Suppressor macrophage treated with lipopolysaccharide for 4 hours (primary cell): ENCODE data around the gene RHBDF1.
A peak's percentile ranks its signal among the peaks of the same experiment; 100 is the strongest.
"Not testable (repeated sequence)": the region's sequence is repeated elsewhere in the genome, so short reads cannot be mapped to it uniquely, and the experiment has no call there.

Experiments used
- DNase-seq: peaks from one replicate; pipeline ENCODE4 v3.0.0-alpha.2; 2020

Gene RHBDF1

GRCh38 chr16:56231-56927 is 16.1 kb downstream of the RHBDF1 start:
- DNase-seq = no peak

GRCh38 chr16:55571-56136 is 16.8 kb downstream of the RHBDF1 start:
- DNase-seq = no peak

DNA sequence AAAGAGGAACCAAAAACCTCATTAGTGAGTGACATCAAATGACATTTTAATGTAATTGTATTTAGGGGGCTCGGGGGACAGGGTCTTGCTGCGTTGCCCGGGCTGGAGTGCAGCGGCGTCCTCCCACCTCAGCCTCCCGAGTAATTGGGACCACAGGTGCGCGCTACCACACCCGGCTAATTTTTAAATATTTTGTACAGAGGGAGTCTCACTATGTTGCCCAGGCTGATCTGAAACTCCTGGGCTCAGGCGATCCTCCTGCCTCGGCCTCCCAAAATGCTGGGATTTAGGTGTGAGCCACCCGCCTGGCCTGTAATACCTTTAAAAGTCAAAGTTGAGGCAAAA is 18.2 kb downstream of the RHBDF1 start:
- no peak for DNase-seq

DNA sequence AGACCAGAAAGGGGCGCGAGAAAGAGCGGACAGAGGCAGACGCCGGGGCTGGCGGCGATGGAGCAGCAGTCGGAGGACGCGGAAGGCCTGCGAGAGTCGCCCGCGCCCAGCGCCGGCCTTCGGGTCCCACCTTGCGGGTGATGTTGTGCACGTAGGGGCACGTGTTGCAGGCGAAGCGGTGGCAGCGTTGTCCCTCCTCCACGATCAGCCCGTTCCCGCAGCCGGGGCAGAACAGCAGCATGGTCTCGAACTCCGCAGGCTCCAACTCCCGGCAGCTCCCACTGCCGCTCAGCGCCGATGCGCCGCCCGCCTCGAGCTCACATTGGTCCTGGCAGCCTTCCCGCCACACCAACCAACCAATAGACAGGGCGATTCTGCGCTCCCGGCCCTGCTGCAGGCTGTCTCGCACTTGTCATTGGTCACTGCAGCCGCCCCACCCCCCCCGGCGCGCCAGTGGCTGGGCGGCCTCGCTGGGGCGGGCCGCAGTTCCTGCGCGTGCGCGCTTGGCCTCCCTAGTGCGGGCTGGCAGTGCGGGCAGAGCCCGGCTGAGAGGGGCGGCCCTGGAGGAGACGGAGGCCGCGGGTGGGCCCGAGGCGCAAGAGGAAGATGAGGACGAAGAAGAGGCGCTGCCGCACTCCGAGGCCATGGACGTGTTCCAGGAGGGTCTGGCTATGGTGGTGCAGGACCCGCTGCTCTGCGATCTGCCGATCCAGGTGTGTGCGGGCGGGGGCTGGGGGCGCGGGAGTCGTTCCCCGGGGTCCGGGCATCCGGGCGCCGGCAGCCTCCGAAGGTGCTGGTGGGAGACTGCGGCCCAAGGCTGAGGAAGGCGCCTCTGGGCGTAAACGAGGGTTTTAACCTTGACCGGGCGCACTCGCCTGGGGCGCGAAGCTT is 18.8 kb downstream of the RHBDF1 start, which contains the start of the genes POLR3K and SNRNP25:
TSS of gene POLR3K (minus strand) at position 263 of the 891 bp plus-strand sequence. CDS start at position 241, 22 bp downstream.
TSS of gene SNRNP25 (plus strand) at position 483 of the 891 bp plus-strand sequence. CDS start at position 672, 189 bp downstream.
- peak; percentile 99 for DNase-seq

DNA sequence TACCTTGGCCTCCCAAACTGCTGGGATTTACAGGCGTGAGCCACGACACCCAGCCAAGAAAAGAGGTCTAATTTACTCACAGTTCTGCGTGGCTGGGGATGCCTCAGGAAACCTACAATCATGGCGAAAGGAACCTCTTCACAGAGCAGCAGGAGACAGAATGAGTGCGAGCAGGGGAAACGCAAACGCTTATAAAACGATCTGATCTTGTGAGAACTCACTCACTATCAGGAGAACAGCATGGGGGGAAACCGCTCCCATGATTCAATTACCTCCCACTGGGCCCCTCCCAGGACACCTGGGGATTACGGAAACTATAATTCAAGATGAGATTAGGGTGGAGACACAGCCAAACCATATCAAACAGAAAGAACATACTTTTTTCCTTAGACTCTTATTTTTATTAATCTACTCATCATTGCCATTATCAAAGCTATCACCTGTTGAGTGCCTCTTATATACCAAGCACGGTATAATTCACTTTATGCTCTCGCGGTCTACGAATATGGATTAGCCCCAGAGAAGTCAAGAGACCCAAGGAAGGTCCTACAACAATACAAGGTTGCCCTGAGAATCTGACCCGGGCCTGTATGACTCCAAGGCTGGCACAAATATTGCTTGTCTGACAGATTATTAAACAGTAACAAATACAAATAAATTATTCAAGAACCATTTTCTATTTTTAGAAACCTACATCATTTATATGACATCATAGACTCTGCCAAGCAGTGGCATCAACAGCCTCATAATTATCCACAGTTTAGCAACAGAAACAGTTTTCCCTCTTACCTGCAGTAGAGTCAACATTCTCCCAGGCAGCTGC is 21.5 kb downstream of the RHBDF1 start:
- DNase-seq = no peak

GRCh38 chr16:47234-47633 is 25.2 kb downstream of the RHBDF1 start:
- DNase-seq = no peak

- not testable (repeated sequence) for DNase-seq
These were observed 25.9 kb downstream of the RHBDF1 start for GRCh38 chr16:46510-46909.

DNA sequence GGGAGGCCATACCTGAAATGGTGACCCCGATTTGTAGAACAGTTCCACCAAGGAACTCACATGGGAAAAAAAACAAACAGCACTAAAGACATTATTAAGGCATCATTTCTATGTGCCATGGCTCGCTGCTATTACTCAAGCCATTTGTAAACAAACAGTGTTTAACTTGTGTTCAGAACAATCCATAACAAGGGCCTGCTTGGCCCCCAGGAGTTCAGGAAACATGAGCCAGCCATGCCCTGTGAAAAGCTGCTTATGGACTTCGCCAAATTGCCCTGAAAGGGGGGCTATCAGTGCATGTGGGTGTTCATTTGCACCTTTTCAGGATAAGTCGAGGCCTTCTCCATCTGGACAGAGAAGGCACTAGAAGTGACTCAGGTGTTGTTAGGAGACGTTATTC is 27.0 kb downstream of the RHBDF1 start:
- DNase-seq = no peak

GRCh38 chr16:44655-45054 is 27.8 kb downstream of the RHBDF1 start:
- DNase-seq = no peak

DNA sequence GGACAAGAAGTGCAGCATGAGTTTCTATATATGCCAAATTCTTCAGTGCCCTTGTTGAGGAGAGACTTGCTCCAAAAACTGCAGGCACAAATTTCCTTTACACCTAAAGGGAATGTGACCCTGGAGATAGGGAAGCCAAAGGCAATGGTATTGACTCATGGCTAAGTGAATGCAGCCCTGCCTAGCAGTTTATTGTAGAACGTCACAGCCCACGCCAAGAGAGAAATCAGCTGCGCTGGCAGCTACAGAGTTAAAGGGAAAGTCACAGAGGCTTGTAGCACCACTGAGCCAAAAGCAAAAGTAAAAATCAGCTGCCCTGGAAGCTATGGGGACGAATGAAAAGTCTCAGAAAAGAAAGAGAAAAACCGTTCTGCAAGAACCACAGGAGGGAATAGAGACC is 29.1 kb downstream of the RHBDF1 start:
- DNase-seq = no peak

- no peak for DNase-seq
These were observed 29.7 kb downstream of the RHBDF1 start for GRCh38 chr16:42691-43090.

DNA sequence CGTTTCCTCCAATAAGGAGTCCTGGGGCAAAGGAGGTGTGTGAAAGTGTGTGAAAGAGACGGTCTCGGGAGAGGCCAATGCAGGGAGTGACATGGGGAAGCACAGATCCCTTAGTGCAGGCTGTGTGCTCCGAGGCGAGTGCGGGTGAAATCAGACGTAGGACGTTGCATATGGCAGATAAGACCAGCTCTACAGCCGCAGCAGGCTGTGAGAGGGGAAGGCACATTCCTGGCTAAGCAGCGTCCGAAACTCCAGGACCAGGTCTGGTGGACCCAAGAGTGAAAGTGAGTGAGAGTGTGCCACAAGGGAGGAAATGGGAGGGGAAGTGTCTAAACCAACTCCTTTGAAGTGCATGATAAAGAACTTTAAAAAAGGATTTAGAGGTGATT is 30.4 kb downstream of the RHBDF1 start:
- no peak for DNase-seq

- DNase-seq = no peak
These were observed 30.9 kb downstream of the RHBDF1 start for GRCh38 chr16:41439-42068.

DNA sequence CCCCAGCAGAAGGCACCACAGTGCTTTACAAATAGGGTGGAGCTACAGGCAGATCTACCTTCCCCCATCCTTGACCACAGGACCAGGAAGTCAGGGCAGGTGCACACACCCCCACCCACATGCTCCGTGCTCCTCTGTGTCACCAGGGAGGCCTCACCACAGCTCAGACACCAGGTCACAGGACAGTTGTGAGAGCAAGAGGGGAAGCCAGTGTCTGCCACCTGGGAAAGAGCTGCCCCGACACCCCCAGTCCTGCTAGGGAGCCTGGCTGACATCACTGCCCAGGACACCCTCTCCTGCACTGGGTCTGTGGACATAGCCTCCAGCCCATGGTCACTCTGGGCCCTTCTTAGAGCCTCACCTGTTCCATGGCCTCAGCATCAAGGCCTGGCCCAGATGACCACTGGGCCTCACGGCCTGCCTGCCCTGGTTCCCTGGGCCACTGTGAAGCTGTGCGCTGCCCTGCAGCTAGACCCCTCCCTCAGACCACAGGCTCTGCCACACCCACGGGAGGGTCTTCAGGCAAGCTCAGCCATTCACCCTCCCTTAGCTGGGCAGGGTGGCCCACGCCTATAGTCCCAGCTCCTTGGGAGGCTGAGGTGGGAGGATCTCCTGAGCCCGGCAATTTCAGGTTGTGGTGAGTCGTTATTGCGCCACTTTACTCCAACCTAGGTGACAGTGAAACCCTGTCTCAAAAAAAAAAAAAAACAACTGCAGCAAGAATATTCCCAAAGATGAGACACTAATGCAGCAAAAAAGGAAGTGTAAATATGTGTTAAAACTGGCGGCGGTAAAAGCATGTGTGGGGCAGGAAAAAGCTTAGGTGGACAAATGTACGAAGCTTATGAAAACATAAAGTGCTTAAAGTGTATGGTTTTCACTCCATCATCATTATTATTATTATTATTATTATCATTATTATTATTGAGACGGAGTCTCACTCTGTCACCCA is 33.2 kb downstream of the RHBDF1 start:
- no peak for DNase-seq

DNA sequence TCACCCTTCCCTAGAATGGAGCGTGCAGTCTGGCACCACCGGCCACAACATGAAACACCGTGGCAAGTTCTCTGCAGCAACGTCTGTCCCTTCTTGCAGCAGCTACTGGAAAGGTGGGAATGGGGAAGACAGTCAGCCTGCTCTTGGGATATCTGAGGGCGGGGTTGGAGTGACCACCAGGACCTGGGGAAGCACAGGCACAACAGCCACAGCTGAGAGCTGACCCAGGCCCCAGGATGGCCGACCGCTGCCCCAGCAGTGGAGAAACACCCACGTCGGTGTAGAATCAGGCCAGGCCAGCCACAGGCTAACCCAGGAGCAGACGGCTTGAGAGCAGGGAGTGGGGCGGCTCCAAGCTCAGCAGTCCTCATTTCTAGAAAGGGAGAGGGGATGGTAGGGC is 34.2 kb downstream of the RHBDF1 start:
- DNase-seq = not testable (repeated sequence)

DNA sequence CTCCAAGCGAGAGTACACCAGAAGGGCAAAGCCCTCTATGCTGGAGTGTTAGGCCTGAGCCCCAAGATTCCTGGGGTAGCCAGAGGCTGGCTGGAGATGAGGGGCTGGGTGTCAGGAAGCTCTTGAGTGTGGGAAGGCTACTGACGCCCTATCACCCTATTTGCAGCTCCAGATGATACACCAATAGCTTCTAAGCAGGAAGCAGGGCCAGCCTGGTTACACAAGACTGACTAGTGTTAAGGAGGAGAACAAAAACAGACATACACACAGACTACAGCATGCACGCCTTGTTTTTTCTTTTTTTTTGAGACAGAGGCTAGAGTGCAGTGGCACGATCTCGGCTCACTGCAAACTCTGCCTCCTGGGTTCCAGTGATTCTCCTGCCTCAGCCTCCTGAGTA is 34.9 kb downstream of the RHBDF1 start:
- peak; percentile 29 for DNase-seq

DNA sequence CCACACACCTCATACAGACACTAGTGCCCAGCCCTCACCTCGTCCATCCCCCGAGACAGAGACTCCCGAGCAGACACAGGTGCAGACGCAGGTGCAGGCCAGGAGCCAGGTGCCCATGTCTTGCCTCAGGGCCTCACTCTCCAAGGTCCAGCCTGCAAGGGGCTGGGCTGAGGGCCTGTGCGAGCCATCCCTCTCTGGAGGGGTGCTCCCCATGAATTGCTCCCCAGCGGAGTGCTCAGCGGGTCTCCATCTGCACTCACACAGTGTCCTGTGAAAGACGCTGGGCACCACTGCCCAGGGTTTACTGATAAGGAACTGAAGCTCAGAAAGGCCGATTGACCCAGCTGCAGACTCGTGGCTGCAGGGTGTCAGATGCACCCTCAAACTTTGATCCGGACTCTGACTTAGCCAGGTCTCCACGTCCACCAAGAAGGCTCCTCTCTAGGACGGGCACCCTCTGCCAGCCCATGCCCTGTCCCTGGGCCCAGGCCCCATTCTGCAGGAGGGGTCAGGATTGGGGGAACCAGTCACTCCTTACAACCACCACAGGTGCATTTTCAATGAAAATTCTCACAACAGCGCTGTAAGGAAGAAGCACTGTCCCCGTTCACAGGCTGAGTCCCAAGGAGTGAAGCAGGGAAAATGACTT is 36.0 kb downstream of the RHBDF1 start:
- DNase-seq = no peak

- DNase-seq = no peak
These were observed 36.6 kb downstream of the RHBDF1 start for GRCh38 chr16:35678-36305.

- DNase-seq = peak; percentile 78
These were observed 37.3 kb downstream of the RHBDF1 start for GRCh38 chr16:35011-35677.

DNA sequence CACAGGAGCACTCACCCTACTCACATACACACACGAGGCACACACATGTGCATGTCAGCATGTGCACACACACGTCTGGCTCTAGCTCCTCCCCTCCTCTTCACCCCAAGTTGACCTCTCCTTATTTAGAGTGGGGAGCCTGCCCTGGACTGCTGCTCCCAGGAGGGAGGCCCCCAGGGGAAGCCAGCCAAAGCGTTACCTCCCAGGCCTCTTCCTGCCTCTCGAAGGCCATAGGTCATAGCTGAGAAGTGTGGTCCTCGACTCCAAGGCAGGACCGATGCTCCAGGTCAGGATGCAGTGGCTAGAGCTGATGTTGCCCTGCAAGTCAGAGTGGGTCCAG is 37.8 kb downstream of the RHBDF1 start:
- no peak for DNase-seq
